GM21447 (cell line): Measurements from ENCODE around the gene CAPN5.

Experiments
- ATAC-seq: cut with Tn5 transposase; IDR thresholded peaks from one replicate; pipeline ENCODE4 v1.9.1; 2021; ENCODE audit not compliant: unreplicated experiment

Gene CAPN5

GRCh38 chr11:77082838-77083565, 16.2 kb downstream of the CAPN5 start:
- peak; percentile 62 for ATAC-seq

GRCh38 chr11:77083566-77084245, 16.9 kb downstream of the CAPN5 start:
- no peak for ATAC-seq

- ATAC-seq, result no peak
Measured at GRCh38 chr11:77084581-77085191, 17.9 kb downstream of the CAPN5 start.

- no peak for ATAC-seq
Measured at GRCh38 chr11:77085652-77086051, 18.9 kb downstream of the CAPN5 start.

GRCh38 chr11:77086521-77087472, 20.0 kb downstream of the CAPN5 start:
- no peak for ATAC-seq

- ATAC-seq, result no peak
Measured at GRCh38 chr11:77087723-77088225, 21.0 kb downstream of the CAPN5 start.

GRCh38 chr11:77088236-77089003, 21.6 kb downstream of the CAPN5 start:
- ATAC-seq, result no peak

GRCh38 chr11:77089004-77089545, 22.3 kb downstream of the CAPN5 start:
- ATAC-seq, result no peak

- no peak for ATAC-seq
Measured at GRCh38 chr11:77090046-77090372, 23.2 kb downstream of the CAPN5 start.

GRCh38 chr11:77090373-77091111, 23.8 kb downstream of the CAPN5 start:
- no peak for ATAC-seq

GRCh38 chr11:77091146-77091940, 24.6 kb downstream of the CAPN5 start:
- ATAC-seq, result peak; percentile 93

GRCh38 chr11:77092382-77092781, 25.6 kb downstream of the CAPN5 start:
- no peak for ATAC-seq

GRCh38 chr11:77093056-77093891, 26.5 kb downstream of the CAPN5 start:
- no peak for ATAC-seq

GRCh38 chr11:77093987-77094840, 27.4 kb downstream of the CAPN5 start:
- no peak for ATAC-seq

- no peak for ATAC-seq
Measured at GRCh38 chr11:77094841-77095365, 28.1 kb downstream of the CAPN5 start.
